Body of pancreas (tissue), 4 donors: Measurements from ENCODE around the gene RSF1.

ENCODE experiments used
- CTCF ChIP-seq, 7 experiments: fragments of 450-650 bp in 4 of 7; fragments of 200-600 bp in 3 of 7; sonication (generic) in 3 of 7; IDR thresholded peaks; one replicate each; pipeline ENCODE4 v1.5.1; 2016 to 2019; ENCODE audit warnings: antibody characterized with exemption in 7 of 7
- POLR2A ChIP-seq, 3 donors: fragments of 450-650 bp; IDR thresholded peaks; one replicate each; pipeline ENCODE4 v1.6.1; 2016; ENCODE audit warnings: antibody characterized with exemption in 3 of 3, mild to moderate bottlenecking in 2 of 3

- no peak for TF ChIP-seq CTCF (IDR thresholded peaks at IDR 0.05)
- TF ChIP-seq POLR2A (IDR thresholded peaks at IDR 0.05) = no peak
Observed at GRCh38 chr11:77726524-77726923, 94.0 kb downstream of the RSF1 start.
